A549 (cell line): ENCODE measurements around the gene RRAS2.

Experiments used
- CBX8 ChIP-seq: fragments of 200-600 bp; sonication (generic); IDR thresholded peaks from 2 replicates; pipeline ENCODE4 v1.6.1; 2016
- ESRRA ChIP-seq: fragments of 150-350 bp; IDR thresholded peaks from 2 replicates; pipeline ENCODE4 v1.6.1; 2014; ENCODE audit warnings: mild to moderate bottlenecking, low read length, borderline replicate concordance
- HDAC2 ChIP-seq: fragments of 200-600 bp; sonication (generic); IDR thresholded peaks from 2 replicates; pipeline ENCODE4 v1.6.1; 2016
- NPAS2 ChIP-seq: fragments of 250-450 bp; sonication (Bioruptor Pico); IDR thresholded peaks from 2 replicates; pipeline ENCODE4 v1.8.0; 2022; ENCODE audit warnings: mild to moderate bottlenecking, moderate library complexity, borderline replicate concordance
- POLR2A ChIP-seq: IDR thresholded peaks from 2 replicates; pipeline ENCODE4 v1.6.1; 2012; ENCODE audit warnings: mild to moderate bottlenecking, low read length
- RAD21 ChIP-seq, 2 experiments: fragments of >200 bp in 1 of 2; sonication (Bioruptor Twin) in 1 of 2; formaldehyde crosslinking in 1 of 2; IDR thresholded peaks in 1 of 2; conservative IDR thresholded peaks in 1 of 2; 2 replicates in 1 of 2; 3 replicates in 1 of 2; pipeline ENCODE4 v1.6.1; 2012 to 2018; ENCODE audit warnings: inconsistent platforms in 1 of 2
- RFX5 ChIP-seq: fragments of 450-650 bp; IDR thresholded peaks from 2 replicates; pipeline ENCODE4 v1.7.1; 2014; ENCODE audit warnings: antibody characterized with exemption, mild to moderate bottlenecking, moderate library complexity
- RNF2 ChIP-seq: fragments of 200-600 bp; sonication (generic); IDR thresholded peaks from 2 replicates; pipeline ENCODE4 v1.6.1; 2016; ENCODE audit warnings: low read depth, mild to moderate bottlenecking, antibody characterized with exemption, moderate library complexity, borderline replicate concordance
- TF ChIP-seq, protein P1 (sequence below): fragments of >200 bp; sonication (Bioruptor Twin); formaldehyde crosslinking; IDR thresholded peaks from 3 replicates; pipeline ENCODE4 v1.5.1; 2016
- TF ChIP-seq, protein P2 (sequence below): fragments of >200 bp; sonication (Bioruptor Twin); formaldehyde crosslinking; IDR thresholded peaks from 2 replicates; pipeline ENCODE4 v1.6.1; 2016

DNA sequence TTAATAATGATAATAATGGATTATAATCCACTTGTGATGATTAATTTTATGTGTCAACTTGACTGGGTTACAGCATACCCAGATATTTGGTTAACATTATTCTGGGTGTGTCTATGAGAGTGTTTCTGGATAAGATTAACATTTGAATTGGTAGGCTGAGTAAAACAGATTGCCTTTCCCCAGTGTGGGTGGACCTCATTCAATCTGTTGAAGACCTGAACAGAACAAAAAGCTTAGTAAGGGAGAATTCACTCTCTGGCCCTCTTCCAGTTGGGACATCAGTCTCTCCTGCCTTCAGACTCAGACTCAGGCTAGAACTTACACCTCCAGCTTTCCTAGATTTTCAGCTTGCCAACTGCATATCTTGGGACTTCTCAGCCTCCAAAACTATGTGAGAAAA lies 37.3 kb upstream of the RRAS2 start:
- no peak for TF ChIP-seq RFX5
- TF ChIP-seq, protein P1, sequence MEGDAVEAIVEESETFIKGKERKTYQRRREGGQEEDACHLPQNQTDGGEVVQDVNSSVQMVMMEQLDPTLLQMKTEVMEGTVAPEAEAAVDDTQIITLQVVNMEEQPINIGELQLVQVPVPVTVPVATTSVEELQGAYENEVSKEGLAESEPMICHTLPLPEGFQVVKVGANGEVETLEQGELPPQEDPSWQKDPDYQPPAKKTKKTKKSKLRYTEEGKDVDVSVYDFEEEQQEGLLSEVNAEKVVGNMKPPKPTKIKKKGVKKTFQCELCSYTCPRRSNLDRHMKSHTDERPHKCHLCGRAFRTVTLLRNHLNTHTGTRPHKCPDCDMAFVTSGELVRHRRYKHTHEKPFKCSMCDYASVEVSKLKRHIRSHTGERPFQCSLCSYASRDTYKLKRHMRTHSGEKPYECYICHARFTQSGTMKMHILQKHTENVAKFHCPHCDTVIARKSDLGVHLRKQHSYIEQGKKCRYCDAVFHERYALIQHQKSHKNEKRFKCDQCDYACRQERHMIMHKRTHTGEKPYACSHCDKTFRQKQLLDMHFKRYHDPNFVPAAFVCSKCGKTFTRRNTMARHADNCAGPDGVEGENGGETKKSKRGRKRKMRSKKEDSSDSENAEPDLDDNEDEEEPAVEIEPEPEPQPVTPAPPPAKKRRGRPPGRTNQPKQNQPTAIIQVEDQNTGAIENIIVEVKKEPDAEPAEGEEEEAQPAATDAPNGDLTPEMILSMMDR: no peak
- TF ChIP-seq ESRRA: no peak
- TF ChIP-seq RAD21 (conservative IDR thresholded peaks at IDR 0.05 in 1 of 2, IDR thresholded peaks at IDR 0.05 in 1 of 2): no peak
- no peak for TF ChIP-seq RNF2
- no peak for TF ChIP-seq POLR2A
- no peak for TF ChIP-seq NPAS2 (CRISPR knock-in tag)
- no peak for TF ChIP-seq HDAC2
- TF ChIP-seq, protein P2, sequence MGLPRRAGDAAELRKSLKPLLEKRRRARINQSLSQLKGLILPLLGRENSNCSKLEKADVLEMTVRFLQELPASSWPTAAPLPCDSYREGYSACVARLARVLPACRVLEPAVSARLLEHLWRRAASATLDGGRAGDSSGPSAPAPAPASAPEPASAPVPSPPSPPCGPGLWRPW: no peak
- TF ChIP-seq CBX8: no peak
